Smooth muscle cell of the brain vasculature (primary cell): Measurements from ENCODE around the gene SDK2.

Experiments used
- DNase-seq: peaks from one replicate; pipeline ENCODE4 v3.0.0-alpha.2; 2012; ENCODE audit warnings: low read depth, low spot score

The SDK2 gene

GRCh38 chr17:73586275-73586832, 57.9 kb downstream of the SDK2 start:
- DNase-seq: no peak

- DNase-seq: no peak
Measured at GRCh38 chr17:73585583-73585982, 58.7 kb downstream of the SDK2 start.

- no peak for DNase-seq
Measured at GRCh38 chr17:73584987-73585386, 59.3 kb downstream of the SDK2 start.

- no peak for DNase-seq
Measured at GRCh38 chr17:73584049-73584448, 60.2 kb downstream of the SDK2 start.

GRCh38 chr17:73582821-73583220, 61.4 kb downstream of the SDK2 start:
- DNase-seq: no peak

- no peak for DNase-seq
Measured at GRCh38 chr17:73582359-73582758, 61.9 kb downstream of the SDK2 start.

- DNase-seq: no peak
Measured at GRCh38 chr17:73581379-73581778, 62.9 kb downstream of the SDK2 start.

- no peak for DNase-seq
Measured at GRCh38 chr17:73580073-73580710, 64.1 kb downstream of the SDK2 start.

GRCh38 chr17:73576556-73577098, 67.6 kb downstream of the SDK2 start:
- DNase-seq: no peak

GRCh38 chr17:73575470-73576221, 68.6 kb downstream of the SDK2 start:
- no peak for DNase-seq

- no peak for DNase-seq
Measured at GRCh38 chr17:73571511-73572130, 72.6 kb downstream of the SDK2 start.

GRCh38 chr17:73569762-73570319, 74.4 kb downstream of the SDK2 start:
- DNase-seq: no peak

- DNase-seq: no peak
Measured at GRCh38 chr17:73568934-73569333, 75.3 kb downstream of the SDK2 start.

- DNase-seq: no peak
Measured at GRCh38 chr17:73566905-73567782, 77.1 kb downstream of the SDK2 start.

GRCh38 chr17:73564843-73565242, 79.4 kb downstream of the SDK2 start:
- DNase-seq: no peak

- no peak for DNase-seq
Measured at GRCh38 chr17:73562896-73563295, 81.3 kb downstream of the SDK2 start.

- DNase-seq: no peak
Measured at GRCh38 chr17:73561111-73561510, 83.1 kb downstream of the SDK2 start.

GRCh38 chr17:73560661-73561060, 83.6 kb downstream of the SDK2 start:
- DNase-seq: no peak

- DNase-seq: no peak
Measured at GRCh38 chr17:73559532-73559931, 84.7 kb downstream of the SDK2 start.

- no peak for DNase-seq
Measured at GRCh38 chr17:73555199-73555960, 88.9 kb downstream of the SDK2 start.
